Heart left ventricle (tissue), 16 donors: ENCODE data around the gene ULK4. TPM values are rescaled to one million over a fixed set of nuclear protein-coding genes. Genes with fewer than 3 reads are reported as not detected.

Experiments used
- ATAC-seq, 4 donors: fragments of 200-7000 bp; cut with Tn5 transposase; one replicate each; pipeline ENCODE4 v1.9.1; 2020 to 2022; ENCODE audit warnings: moderate library complexity in 4 of 4, mild to moderate bottlenecking in 3 of 4, moderate number of reproducible peaks in 1 of 4
- DNase-seq, 5 donors: peaks; one replicate each; pipeline ENCODE4 v3.0.0-alpha.2; 2020
- H3K27ac ChIP-seq, 12 donors: fragments of 200-600 bp; sonication (generic) in 4 of 12; one replicate each; pipeline versions ENCODE4 v1.5.0 to v1.8.0; 2016 to 2022; ENCODE audit warnings: mild to moderate bottlenecking in 2 of 12
- H3K27me3 ChIP-seq, 9 donors: fragments of 200-600 bp; sonication (generic) in 2 of 9; one replicate each; pipeline versions ENCODE4 v1.5.1 to v1.8.0; 2016 to 2022; ENCODE audit warnings: mild to moderate bottlenecking in 3 of 9
- H3K36me3 ChIP-seq, 9 donors: fragments of 200-600 bp; sonication (generic) in 2 of 9; one replicate each; pipeline versions ENCODE4 v1.5.0 to v1.8.0; 2018 to 2022; ENCODE audit warnings: mild to moderate bottlenecking in 2 of 9
- H3K4me1 ChIP-seq, 12 donors: fragments of 200-600 bp; sonication (generic) in 4 of 12; one replicate each; pipeline versions ENCODE4 v1.5.0 to v1.8.0; 2016 to 2022; ENCODE audit warnings: mild to moderate bottlenecking in 3 of 12
- H3K4me3 ChIP-seq, 12 donors: fragments of 200-600 bp; sonication (generic) in 4 of 12; one replicate each; pipeline versions ENCODE4 v1.5.0 to v1.8.0; 2017 to 2022; ENCODE audit warnings: mild to moderate bottlenecking in 9 of 12, moderate library complexity in 4 of 12
- H3K9me3 ChIP-seq, 12 donors: fragments of 200-600 bp; sonication (generic) in 4 of 12; one replicate each; pipeline versions ENCODE4 v1.5.0 to v1.8.0; 2016 to 2022; ENCODE audit warnings: mild to moderate bottlenecking in 1 of 12
- CTCF ChIP-seq, 12 donors: fragments of 200-600 bp; sonication (generic) in 4 of 12; IDR thresholded peaks; one replicate each; pipeline versions ENCODE4 v1.5.0 to v1.8.0; 2018 to 2022; ENCODE audit warnings: antibody characterized with exemption in 12 of 12, mild to moderate bottlenecking in 5 of 12
- POLR2A ChIP-seq, 2 donors: fragments of 450-650 bp; IDR thresholded peaks; one replicate each; pipeline ENCODE4 v1.6.1; 2017; ENCODE audit warnings: antibody characterized with exemption in 2 of 2, mild to moderate bottlenecking in 2 of 2, moderate library complexity in 2 of 2
- WGBS, 4 donors: extraction: QIAGEN DNeasy Blood & Tissue Kit in 2 of 4; methylation state at CpG; one replicate each; pipeline versions ENCODE4 v1.1.5 to v1.1.7; 2013 to 2018; 5-methylcytosine and 5-hydroxymethylcytosine counted together
- intact Hi-C, 10 donors: fragments of 100-400 bp; cut with DNase I; formaldehyde crosslinking; loops; one replicate each; pipeline versions ENCODE4 v1.11.1 to v1.14.2; 2022
- polyA plus RNA-seq, 2 donors: library from polyadenylated mRNA; stranded (reverse); fragments of 200-250 nt; gene quantifications; one replicate each; pipeline ENCODE4 v1.2.3, GENCODE V29; 2013
- total RNA-seq, 9 donors: library from RNA; depleted of rRNA in 2 of 9; stranded (reverse); fragments of >200 nt in 2 of 9; fragmentation: NEBNext Ultra II Directional in 3 of 9; extraction: Animal tissue kit (Norgen Biotek cat#: 25700) in 3 of 9; gene quantifications; one replicate each; pipeline versions ENCODE4 v1.1.0 to v1.2.4, GENCODE V29; 2016 to 2023
- donor health status: ischemic (EF 13 %, LVEDD 7.1; RV severe dilation, severe dysfunction).
- donor health status: healthy with polysubstance abuse.
- donor health status: DM: no; HTN: yes; CAD: no.
- donor health status: DM: no; HTN: no; CAD: no.
- donor health status: ischemic (EF 25% LVEDD 6.9; RV normal size, moderate dysfunction).
- donor health status: ischemic (EF 25% LVEDD 5.7; RV mildly dilated, moderate dysfunction).
- donor health status: healthy.
- donor health status: DM: yes; HTN: yes; CAD: no.
- donor health status: ischemic (EF 35%, LVEDD 5.7; RV mildly dilated, moderate dysfunction).
- donor health status: nonischemic (EF 11% LVEDD 7.7; RV severe dilation, severe dysfunction).
- donor health status: DM: yes; HTN: yes; CAD: no.
- donor health status: PGD.
- donor health status: ischemic (EF 29% LVEDD 5.4; RV normal size, mild dysfunction).
- donor health status: nonischemic (EF 23%, LVEDD 6.1; RV moderate dilation, normal function).

The ULK4 gene
- total and polyA plus RNA-seq, 11 donors = 0.91 to 6.1 (median 2.1) TPM

GRCh38 chr3:41243183-41243582, 718.7 kb downstream of the ULK4 start:
- H3K9me3 ChIP-seq = no peaks in the 10 kb centered on the region
- ATAC-seq = no peak
- TF ChIP-seq CTCF (IDR thresholded peaks at IDR 0.05) = no peak
- no peak overlapping the region for H3K4me3 ChIP-seq
- peaks cover 0 to 62% (median 42%) of the 10 kb centered on the region in 9 donors for H3K36me3 ChIP-seq
- intact Hi-C loops = no loop called here
- H3K27ac ChIP-seq = no peak overlapping the region
- no peak for DNase-seq
- no peaks in the 10 kb centered on the region for H3K27me3 ChIP-seq
- WGBS, 4 donors = 56 to 92% (median 63%) methylated on average over 2 of the region's 2 CpGs
- H3K4me1 ChIP-seq = peaks cover 0 to 39% (median 6%) of the 10 kb centered on the region in 12 donors

- H3K27ac ChIP-seq = no peak overlapping the region
- H3K27me3 ChIP-seq = no peaks in the 10 kb centered on the region
- no peak overlapping the region for H3K4me3 ChIP-seq
- 83 to 87% (median 86%) methylated on average over 7 of the region's 7 CpGs for WGBS, 4 donors
- DNase-seq (no peak), ATAC-seq (no peak)
- no peak for TF ChIP-seq CTCF (IDR thresholded peaks at IDR 0.05)
- no peak for TF ChIP-seq POLR2A (IDR thresholded peaks at IDR 0.05)
- H3K9me3 ChIP-seq = no peaks in the 10 kb centered on the region
- peaks cover 0 to 31% (median 4%) of the 10 kb centered on the region in 12 donors for H3K4me1 ChIP-seq
- intact Hi-C loops = no loop called here
- H3K36me3 ChIP-seq = peaks cover 0 to 74% (median 54%) of the 10 kb centered on the region in 9 donors
These were observed 719.9 kb downstream of the ULK4 start for GRCh38 chr3:41241800-41242571.

- TF ChIP-seq CTCF (IDR thresholded peaks at IDR 0.05) = no peak
- TF ChIP-seq POLR2A (IDR thresholded peaks at IDR 0.05) = no peak
- WGBS, 4 donors = 91 to 95% (median 94%) methylated on average over 4 of the region's 4 CpGs
- Histone ChIP-seq H3K27ac (no peak overlapping the region), H3K4me1 (peaks cover 0 to 22% (median 3%) of the 10 kb centered on the region in 12 donors), H3K4me3 (no peak overlapping the region), H3K9me3 (no peaks in the 10 kb centered on the region), H3K27me3 (no peaks in the 10 kb centered on the region), H3K36me3 (peaks cover 0 to 82% (median 63%) of the 10 kb centered on the region in 9 donors)
- DNase-seq (no peak), ATAC-seq (no peak)
- intact Hi-C loops = no loop called here
These were observed 720.7 kb downstream of the ULK4 start for GRCh38 chr3:41241161-41241560.

GRCh38 chr3:41239587-41239986, 722.3 kb downstream of the ULK4 start:
- H3K36me3 ChIP-seq = peaks cover 0 to 92% (median 78%) of the 10 kb centered on the region in 9 donors
- H3K27ac ChIP-seq = no peak overlapping the region
- intact Hi-C loops = no loop called here
- ATAC-seq (no peak), DNase-seq (no peak)
- H3K27me3 ChIP-seq = no peaks in the 10 kb centered on the region
- H3K4me3 ChIP-seq = no peak overlapping the region
- 27 to 51% (median 37%) methylated on average over 2 of the region's 2 CpGs for WGBS, 4 donors
- no peak for TF ChIP-seq POLR2A (IDR thresholded peaks at IDR 0.05)
- no peak for TF ChIP-seq CTCF (IDR thresholded peaks at IDR 0.05)
- H3K4me1 ChIP-seq = peaks cover 0 to 18% (median 1%) of the 10 kb centered on the region in 12 donors
- H3K9me3 ChIP-seq = no peaks in the 10 kb centered on the region
